ENCODE data around the gene SLC25A38.
"Not testable (repeated sequence)": the region's sequence is repeated elsewhere in the genome, so short reads cannot be mapped to it uniquely, and the experiment has no call there.

SLC25A38 gene, protein sequence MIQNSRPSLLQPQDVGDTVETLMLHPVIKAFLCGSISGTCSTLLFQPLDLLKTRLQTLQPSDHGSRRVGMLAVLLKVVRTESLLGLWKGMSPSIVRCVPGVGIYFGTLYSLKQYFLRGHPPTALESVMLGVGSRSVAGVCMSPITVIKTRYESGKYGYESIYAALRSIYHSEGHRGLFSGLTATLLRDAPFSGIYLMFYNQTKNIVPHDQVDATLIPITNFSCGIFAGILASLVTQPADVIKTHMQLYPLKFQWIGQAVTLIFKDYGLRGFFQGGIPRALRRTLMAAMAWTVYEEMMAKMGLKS

DNA sequence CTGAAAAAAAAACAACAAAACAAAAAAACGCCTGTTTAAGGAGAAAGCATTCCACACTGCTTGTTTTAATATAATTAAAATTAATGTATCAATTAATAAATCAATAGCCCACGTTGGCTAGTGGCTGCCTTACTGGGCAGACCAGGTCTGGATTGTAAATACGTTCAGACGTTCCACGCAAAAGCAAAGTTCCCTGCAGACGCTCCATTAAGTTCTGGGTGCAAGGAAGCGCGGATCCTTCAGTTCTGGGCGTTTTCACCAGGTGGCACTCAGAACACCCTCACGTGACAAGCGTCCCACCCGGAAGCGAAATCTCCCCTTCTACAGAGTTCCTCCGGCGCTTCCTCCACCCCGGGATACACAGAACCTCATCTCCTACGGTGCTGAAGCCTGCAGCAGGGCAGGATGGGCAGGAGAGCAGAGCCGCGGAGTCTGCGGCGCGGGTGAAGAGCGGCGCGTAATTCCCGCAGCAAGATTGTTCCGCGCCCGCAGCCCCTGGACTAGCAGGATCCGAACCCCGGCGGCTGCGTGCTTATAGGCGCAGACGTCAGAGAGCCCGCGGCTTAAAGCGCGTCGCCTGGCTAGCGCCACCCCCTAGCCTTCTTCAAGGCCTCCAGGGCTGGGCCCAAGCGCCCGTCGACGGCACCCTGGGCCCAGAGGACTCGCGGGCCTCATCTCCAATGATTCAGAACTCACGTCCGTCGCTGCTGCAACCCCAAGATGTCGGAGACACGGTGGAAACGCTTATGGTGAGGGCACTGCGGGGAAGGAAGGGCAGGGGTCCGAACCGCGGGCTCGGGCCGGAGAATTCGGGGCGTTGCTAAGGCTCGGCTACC is at the start of gene SLC25A38:
Gene SLC25A38, plus strand, starts transcription at position 326 of the 836 bp plus-strand sequence. Its CDS starts 355 bp downstream, at position 681.
- DNase-seq = no peak

DNA sequence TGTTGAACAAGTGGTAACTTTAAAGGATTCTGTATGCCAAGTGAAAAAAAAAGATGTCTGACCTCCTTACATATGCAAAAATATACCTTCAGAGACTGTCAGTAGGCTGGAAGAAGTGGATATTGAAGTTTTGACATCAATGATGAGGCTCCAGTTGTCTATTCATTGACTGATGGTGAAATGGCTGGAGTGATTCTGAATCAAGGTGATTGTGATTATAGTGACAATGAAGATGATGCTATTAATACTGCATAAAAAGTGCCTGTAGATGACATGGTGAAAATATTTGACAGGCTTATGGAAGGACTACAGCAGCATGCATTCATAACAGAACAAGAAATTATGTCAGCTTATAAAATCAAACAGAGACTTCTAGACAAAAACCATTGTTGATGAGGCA is 49.6 kb upstream of the SLC25A38 start:
- DNase-seq = no peak

DNA sequence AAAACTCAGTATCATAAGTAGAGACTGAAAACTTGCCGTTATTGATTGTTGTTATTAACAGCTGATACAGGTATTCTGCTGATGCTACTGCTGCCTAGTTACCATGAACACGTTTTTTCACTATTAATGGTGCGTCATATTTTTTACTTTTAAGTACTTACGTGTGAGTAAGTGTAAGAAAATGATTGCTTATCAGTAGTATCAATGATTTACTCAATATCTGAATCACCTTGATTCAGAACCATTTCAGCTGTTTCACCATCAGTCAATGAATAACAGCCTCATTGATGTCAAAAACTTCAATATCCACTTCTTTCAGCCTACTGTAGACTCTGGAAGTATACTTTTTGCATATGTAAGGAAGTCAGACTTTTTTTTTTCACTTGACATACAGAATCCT is 49.0 kb upstream of the SLC25A38 start:
- DNase-seq = no peak

DNA sequence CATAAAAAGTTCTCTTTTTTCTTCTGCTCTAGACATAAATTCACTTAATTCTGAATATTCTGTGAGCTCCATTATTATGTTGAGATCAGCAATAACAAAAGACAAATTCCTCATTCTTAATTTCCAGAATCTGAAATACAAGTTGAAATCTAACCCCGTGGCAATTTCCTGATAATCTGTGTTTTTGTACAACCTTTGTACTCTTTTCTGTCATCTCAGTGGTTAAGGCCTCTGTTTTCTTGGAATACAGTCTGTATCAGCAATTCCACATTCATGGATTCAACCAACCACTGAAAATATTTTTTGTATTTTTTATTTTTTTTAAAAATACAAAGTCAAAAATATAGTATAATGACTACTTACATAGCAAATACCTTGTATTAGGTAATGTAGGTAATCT is 45.0 kb upstream of the SLC25A38 start:
- no peak for DNase-seq

DNA sequence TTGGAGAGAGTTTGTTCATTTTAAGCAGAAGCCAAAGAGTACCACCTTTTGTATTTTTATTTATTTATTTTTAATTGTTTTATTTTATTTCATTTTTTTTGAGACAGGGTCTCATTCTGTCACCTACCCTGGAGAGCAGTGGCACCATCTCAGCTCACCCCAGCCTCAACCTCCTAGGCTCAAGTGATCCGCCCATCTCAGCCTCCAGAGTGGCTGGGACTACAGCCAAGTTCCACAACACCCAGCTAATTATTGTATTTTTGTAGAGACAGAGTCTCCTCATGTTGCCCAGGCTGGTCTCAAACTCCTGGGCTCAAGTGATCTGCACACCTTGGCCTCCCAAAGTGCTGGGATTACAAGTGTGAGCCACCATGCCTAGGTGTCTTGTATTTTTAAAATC is 44.1 kb upstream of the SLC25A38 start:
- no peak for DNase-seq

DNA sequence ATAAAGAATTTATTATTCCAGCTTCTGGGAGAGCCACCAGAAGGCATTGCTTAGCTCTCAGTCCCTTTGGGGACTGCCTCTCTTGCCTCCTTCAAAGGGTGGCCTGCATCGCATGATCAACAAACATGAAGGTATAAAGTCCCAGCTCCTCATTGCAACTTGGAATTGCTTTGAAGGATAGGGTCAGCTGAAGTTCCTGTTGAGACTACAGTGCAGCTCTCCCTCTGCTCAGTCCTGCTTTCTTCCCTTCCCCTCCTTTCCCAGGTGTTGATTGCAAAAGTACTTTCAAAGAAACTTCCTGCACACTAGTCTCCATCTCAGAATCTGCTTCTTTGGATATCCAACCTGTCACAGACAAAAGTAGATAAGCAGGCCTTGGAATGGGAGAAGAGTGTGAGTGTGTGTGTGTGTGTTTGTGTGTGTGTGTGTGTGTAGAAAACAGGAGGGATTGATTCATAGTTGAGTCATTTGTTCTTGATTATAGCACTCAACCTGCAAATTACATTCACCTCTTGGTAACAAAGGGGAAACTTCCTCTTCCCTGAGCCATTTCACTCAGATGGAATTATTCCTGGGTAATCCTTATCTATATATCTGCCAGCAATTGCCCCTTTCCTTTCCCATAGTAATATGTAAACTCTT is 40.0 kb upstream of the SLC25A38 start:
- DNase-seq = no peak

DNA sequence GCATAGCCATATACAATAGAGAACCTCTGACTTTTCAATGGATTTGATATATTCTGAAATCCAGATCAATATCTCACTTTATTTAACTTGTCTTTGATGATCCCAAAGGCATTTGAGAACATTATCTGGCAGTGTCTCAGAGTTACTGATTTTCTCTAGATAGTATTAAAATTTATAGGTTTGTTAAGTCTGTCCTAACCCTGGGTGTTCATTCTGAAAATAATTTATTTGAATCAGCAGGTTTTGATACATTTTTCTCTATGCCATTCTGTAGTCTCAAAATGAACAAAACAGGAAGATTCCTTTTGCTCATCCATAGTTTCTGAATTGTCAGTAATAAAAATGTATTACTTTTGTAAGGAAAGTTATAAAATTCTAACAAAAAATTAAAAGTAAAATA is 39.4 kb upstream of the SLC25A38 start:
- DNase-seq = no peak

DNA sequence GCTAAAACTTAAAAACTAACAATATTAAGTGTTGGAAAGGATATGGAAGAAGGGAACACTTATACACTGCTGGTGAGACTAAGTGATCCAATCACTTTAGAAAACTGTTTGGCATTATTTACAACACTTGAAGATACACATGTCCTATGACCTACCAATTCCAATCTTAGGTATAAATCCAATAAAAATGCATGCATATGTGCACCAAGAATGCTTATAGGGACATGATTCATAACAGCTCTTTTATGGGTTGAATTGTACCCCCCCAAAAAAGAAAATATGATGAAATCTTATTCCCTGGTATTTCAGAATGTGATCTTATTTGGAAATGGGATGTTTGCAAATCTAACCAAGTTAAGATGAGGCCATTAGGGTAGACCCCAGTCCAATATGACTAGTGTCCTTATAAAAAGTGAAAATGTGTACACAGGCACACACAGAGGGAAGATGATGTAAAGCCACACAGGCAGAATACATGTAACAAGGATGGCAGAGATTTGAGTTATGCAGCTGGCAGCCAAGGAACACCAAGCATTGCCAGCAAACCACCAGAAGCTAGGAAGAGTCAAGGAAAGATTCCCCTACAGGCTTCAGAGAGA is 38.3 kb upstream of the SLC25A38 start:
- no peak for DNase-seq

DNA sequence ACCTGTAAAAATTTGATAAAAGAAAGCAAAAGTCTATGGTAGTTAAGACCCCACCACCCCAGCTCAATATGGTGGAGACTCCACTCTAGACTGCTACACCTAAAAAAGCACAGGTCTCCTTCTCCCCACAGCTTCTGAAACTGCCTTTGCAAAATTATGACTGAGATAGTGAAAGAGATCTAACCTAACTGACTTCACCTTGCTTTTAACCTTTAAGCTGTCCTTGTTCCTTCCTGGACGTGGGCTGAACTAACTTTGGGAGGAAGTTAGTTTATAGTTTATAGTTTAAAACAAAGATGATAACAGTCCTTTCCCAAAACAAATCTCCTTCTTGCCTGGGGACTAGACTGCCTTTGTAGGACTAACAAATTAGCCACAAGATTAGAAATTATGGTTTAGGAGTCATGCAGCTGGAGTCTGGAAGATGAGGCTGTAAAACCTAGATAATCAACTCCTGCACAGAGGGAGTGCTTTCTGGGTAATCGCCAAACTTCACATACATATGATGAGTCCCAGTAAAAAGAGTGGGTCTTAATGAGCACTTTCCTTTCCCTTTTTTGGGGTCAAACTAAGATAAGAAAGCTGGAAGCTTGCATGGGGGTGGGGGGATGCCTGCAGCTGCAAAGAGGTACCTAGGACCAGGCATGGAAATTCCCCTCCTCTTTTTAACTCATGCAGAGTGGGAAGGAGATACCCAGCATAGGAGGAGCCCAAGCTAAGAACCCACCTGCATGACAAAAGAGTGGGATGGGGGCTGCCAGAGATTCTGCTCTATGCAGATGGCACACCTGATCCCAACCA is 36.2 kb upstream of the SLC25A38 start:
- no peak for DNase-seq

DNA sequence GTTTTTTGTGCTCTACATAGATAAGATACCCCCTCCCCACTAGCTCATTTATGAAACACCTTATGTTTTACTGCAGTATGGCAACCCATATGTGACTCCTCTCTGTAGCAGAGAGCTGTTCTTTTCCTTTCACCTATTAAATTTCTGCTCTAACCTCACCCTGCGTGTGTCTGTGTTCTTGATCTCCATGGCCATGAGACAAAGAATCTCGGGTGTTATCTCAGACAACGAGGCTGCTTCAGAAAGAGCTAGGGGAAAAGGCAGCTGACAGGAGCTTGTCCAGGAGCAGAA is 35.6 kb upstream of the SLC25A38 start:
- no peak for DNase-seq

DNA sequence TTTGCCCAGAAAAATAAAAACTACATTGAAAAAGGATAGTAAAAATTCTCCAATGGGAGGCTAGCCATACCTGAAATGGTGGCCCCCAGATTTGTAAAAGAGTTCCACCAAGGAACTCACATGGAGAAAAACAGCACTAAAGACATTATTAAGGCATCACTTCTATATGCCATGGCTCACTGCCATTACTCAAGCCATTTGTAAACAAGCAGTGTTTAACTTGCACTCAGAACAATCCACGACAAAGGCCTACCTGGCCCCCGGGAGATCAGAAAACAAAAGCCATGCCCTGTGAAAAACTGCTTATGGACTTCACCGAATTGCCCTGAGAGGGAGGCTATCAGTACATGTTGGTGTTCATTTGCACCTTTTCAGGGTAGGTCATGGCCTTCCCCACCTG is 34.1 kb upstream of the SLC25A38 start:
- DNase-seq = no peak

DNA sequence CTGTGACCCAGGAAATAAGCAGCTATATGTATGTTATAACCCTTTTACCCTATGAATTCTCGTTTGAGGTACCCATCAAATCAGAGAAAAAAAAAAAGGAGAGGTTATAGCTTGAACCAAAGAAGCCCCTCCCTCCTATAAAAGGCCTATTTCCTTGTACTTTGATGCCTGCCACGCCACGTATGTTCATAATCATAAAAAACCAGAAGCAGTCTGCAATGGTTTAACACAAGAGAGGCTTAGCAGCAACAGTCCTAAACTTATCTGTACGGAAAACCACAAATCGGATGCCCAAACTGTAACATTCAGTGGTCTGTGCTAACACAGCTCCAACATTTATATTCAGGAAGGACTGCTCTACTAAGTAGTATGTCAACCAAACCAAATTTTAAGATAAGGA is 32.5 kb upstream of the SLC25A38 start:
- DNase-seq = no peak

DNA sequence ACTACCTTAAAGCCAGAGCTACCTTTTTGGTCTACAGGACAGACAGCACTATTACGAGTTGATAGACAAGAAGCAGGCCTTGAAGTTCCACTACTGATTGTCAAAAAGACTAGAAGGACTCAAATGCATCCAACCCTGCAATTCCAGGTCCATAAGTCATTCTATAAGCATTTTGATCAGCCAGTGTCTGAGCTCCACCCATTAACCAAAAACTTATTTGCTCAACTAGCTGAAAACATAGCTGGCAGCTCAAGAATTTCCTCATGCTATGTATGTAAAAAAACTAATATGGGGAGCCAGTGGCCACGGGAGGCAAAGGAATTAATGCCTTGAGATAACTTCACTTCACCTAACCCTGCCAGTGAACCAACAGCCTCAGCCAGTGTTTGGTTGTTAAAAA is 32.0 kb upstream of the SLC25A38 start:
- DNase-seq = not testable (repeated sequence)

DNA sequence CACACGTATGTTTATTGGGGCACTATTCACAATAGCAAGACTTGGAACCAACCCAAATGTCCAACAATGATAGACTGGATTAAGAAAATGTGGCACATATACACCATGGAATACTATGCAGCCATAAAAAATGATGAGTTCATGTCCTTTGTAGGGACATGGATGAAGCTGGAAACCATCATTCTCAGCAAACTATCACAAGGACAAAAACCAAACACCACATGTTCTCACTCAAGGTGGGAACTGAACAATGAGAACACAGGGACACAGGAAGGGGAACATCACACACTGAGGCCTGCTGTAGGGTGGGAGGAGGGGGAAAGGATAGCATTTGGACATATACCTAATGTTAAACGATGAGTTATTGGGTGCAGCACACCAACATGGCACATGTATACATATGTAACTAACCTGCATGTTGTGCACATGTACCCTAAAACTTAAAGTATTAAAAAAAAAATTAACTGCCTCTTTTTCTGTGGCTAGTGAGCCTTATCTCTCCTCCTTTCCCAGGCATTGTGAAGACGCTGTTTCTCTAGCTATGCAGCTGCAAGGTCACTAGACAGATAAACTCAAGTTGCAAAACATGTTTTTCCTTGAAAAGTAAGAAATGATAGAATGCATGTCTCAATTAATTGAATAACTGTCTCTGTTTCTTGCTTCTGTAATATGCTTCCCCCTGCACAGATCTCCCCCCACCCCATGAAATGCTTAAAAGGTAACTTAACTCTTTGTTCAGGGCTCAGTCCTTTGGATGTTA is 29.8 kb upstream of the SLC25A38 start:
- DNase-seq = not testable (repeated sequence)

DNA sequence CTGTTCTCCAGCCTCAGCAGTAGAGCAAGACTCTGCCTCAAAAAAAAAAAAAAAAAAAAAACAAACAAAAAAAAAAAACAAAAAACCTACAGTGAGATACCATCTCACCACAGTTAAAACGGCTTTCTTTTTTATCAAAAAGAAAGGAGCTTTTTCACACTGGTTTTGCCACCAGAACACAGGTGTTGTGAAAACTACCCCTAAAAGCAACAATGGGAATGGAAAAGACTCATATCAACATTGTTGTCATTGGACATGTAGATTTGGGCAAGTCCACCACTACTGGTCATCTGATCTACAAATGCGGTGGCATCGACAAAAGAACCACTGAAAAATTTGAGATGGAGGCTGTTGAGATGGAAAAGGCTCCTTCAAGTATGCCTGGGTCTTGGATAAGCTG is 24.8 kb upstream of the SLC25A38 start:
- no peak for DNase-seq

DNA sequence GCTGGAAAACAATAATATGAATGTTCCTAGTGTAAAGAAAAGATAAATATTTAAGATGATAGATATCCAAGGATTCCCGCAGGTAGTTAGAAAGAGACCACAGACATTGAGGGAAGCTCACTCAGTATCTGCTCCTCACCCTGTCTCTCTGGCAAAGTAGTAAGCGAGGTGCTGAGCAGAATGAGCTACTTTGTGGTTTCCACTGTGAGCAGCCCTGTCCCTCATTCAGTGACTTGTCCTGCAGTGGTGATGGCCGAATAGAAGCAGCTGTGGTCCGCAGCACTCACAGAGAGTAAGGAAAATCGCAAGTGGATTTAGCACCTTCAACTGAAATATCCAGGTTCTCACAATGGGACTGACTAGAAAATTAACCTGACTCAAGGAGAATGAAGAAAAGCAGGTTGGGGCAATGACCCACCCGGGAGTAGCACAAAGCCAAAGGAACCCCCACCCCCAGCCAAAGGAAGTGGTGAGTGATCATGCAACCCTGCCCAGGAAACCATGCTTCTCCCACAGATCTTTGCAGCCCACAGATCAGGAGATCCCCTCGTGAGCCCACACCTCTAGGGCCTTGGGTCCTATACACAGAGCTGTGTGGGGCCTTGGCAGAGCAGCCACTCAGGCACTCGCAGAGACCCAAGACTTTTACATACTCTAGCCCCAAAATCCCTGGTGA is 21.8 kb upstream of the SLC25A38 start:
- no peak for DNase-seq

DNA sequence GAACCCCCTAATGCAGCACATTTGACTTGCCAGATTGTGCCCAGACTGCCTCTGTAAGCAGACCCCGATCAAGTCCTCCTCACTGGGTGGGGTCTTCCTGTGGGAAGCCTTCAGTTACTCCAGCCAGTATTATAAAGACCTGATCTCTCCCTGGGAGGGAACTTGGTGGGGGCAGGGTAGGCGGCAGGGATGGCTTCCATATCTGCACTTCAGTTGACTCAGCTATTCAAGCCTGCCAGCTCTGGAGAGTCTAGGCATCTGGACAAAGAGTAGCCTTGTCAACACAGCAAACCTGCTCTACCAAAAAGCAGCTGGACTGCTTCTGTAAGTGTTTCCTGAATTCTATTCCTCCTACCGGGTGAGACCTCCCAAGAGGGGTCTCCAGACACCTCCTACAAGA is 21.0 kb upstream of the SLC25A38 start:
- DNase-seq = no peak

DNA sequence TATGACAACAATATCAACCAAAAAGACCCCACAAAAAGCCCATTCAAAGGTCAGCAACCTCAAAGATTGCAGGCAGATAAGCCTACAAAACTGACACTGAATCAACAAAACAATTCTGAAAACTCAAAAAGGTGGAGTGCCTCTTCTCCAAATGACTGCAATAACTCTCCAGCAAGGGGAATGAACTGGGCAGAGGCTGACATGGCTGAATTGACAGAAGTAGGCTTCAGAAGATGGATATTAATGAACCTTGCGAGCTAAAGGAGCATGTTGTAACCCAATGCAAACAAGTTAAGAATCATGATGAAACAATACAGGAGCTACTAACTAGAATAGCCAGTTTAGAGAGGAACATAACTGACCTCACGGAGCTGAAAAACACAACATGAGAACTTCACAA is 20.4 kb upstream of the SLC25A38 start:
- DNase-seq = no peak

DNA sequence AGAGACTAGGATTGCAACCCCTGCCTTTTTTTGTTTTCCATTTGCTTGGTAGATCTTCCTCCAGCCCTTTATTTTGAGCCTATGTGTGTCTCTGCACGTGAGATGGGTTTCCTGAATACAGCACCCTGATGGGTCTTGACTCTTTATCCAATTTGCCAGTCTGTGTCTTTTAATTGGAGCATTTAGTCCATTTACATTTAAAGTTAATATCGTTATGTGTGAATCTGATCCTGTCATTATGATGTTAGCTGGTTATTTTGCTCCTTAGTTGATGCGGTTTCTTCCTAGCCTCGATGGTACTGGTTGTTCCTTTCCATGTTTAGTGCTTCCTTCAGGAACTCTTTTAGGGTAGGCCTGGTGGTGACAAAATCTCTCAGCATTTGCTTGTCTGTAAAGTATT is 12.7 kb upstream of the SLC25A38 start:
- DNase-seq = not testable (repeated sequence)

DNA sequence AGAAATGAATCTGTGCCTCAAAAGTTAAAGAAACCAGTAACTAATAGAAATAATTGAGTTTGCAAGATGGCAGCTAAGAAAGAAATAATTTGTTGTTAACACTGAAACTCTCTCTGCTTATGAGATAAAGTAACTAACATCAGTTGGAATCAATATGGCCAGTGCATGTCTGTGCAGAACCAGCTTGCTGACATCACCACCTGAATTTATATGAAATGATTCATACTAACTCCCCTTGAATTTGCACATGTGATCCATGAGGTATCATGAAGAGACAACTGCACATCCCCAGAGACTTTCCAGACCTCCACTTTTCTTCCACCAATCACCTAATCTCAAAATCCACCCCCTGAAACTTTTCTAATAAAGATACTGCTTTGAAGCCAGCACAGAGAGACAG is 10.3 kb upstream of the SLC25A38 start:
- no peak for DNase-seq

DNA sequence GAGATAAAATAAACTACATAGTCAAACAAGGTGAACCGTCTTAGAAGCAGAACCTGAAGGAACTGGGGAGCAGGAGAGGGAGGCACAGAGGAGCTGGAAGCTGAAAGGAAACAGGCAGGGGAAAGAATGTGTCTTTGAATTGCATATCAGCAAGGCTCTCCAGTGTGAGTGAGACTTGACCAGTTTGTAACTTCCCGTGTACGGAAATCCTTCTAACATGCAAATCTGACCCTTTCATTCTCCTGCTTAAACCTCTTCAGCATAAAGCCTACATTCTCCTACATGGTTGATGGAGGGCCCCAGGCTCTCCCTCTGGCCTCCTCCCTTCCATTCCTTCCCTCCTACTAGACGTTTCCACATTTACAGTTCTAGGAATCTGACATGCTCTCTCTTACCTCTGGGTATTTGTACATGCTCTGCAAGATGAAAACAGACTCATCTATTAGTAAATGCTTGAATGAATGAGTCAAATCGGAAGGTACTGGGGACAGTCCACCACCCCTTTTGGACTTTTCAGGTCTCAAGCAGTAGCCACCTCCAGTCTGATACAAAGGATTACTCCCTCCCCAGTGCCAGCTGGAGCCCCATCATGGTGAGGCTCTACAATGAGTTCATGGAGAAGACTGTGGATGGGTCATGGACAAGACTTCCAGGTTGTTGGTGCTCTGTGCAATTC is 6.1 kb upstream of the SLC25A38 start:
- no peak for DNase-seq

Measured in NCI-H1417 treated with DMSO at 0.1 percent for 48 hours (cell line).